Trophoblast cell (in vitro differentiated cells and primary cell): ENCODE results near the gene CLEC2A.

Source experiments
- DNase-seq, 2 donors: peaks; one replicate each; pipeline ENCODE4 v3.0.0-alpha.2; 2016
- H2AFZ ChIP-seq: 2 replicates; pipeline ENCODE4 v1.6.1; 2013; ENCODE audit warnings: low read length, moderate library complexity, mild to moderate bottlenecking; ENCODE audit not compliant: insufficient read depth, poor library complexity
- H2AK5ac ChIP-seq: 2 replicates; pipeline ENCODE4 v1.6.1; 2013; ENCODE audit warnings: mild to moderate bottlenecking, low read length
- H2BK120ac ChIP-seq: 2 replicates; pipeline ENCODE4 v1.6.1; 2013; ENCODE audit warnings: low read length, mild to moderate bottlenecking, moderate library complexity; ENCODE audit not compliant: insufficient read depth, poor library complexity
- H2BK12ac ChIP-seq: 2 replicates; pipeline ENCODE4 v1.6.1; 2013; ENCODE audit warnings: mild to moderate bottlenecking, low read length, moderate library complexity
- H2BK5ac ChIP-seq: 2 replicates; pipeline ENCODE4 v1.6.1; 2013; ENCODE audit warnings: low read length, low read depth, moderate library complexity, mild to moderate bottlenecking; ENCODE audit not compliant: poor library complexity
- H3K14ac ChIP-seq: 2 replicates; pipeline ENCODE4 v1.6.1; 2013; ENCODE audit warnings: mild to moderate bottlenecking, low read length
- H3K18ac ChIP-seq: 2 replicates; pipeline ENCODE4 v1.6.1; 2013; ENCODE audit warnings: mild to moderate bottlenecking, low read length
- H3K23ac ChIP-seq: 2 replicates; pipeline ENCODE4 v1.6.1; 2013; ENCODE audit warnings: low read length
- H3K27ac ChIP-seq: 2 replicates; pipeline ENCODE4 v1.5.1; 2013; ENCODE audit warnings: low read depth, mild to moderate bottlenecking, inconsistent platforms, low read length, moderate library complexity
- H3K27me3 ChIP-seq: 2 replicates; pipeline ENCODE4 v1.6.1; 2013; ENCODE audit warnings: inconsistent platforms, mild to moderate bottlenecking, low read length, moderate library complexity; ENCODE audit not compliant: insufficient read depth
- H3K36me3 ChIP-seq, 2 experiments: 1 replicate in 1 of 2; 2 replicates in 1 of 2; pipeline ENCODE4 v1.6.1; 2013; ENCODE audit warnings: low read length in 2 of 2, mild to moderate bottlenecking in 2 of 2, moderate library complexity in 1 of 2; ENCODE audit not compliant: insufficient read depth in 2 of 2, control insufficient read depth in 1 of 2
- H3K4ac ChIP-seq: 2 replicates; pipeline ENCODE4 v1.6.1; 2013; ENCODE audit warnings: low read depth, mild to moderate bottlenecking, low read length, moderate library complexity
- H3K4me1 ChIP-seq, 2 experiments: 1 replicate in 1 of 2; 2 replicates in 1 of 2; pipeline ENCODE4 v1.6.1; 2013; ENCODE audit warnings: low read length in 2 of 2, mild to moderate bottlenecking in 2 of 2, moderate library complexity in 1 of 2; ENCODE audit not compliant: insufficient read depth in 2 of 2, control insufficient read depth in 1 of 2
- H3K4me2 ChIP-seq: 2 replicates; pipeline ENCODE4 v1.6.1; 2013; ENCODE audit warnings: inconsistent platforms, mild to moderate bottlenecking, low read length, moderate library complexity
- H3K4me3 ChIP-seq: 2 replicates; pipeline ENCODE4 v1.5.1; 2013; ENCODE audit warnings: mild to moderate bottlenecking, low read depth, low read length, inconsistent platforms
- H3K79me1 ChIP-seq: one replicate; pipeline ENCODE4 v1.6.1; 2013; ENCODE audit warnings: low read length
- H3K79me2 ChIP-seq: 2 replicates; pipeline ENCODE4 v1.6.1; 2013; ENCODE audit warnings: low read length, mild to moderate bottlenecking; ENCODE audit not compliant: control insufficient read depth, insufficient read depth, poor library complexity
- H3K9ac ChIP-seq: 2 replicates; pipeline ENCODE4 v1.6.1; 2013; ENCODE audit warnings: mild to moderate bottlenecking, low read length
- H3K9me3 ChIP-seq: 2 replicates; pipeline ENCODE4 v1.6.1; 2013; ENCODE audit warnings: low read depth, mild to moderate bottlenecking, control low read depth, inconsistent platforms, low read length; ENCODE audit not compliant: insufficient read depth
- H4K12ac ChIP-seq: 2 replicates; pipeline ENCODE4 v1.6.1; 2013; ENCODE audit warnings: low read depth, mild to moderate bottlenecking, low read length, moderate library complexity
- H4K8ac ChIP-seq: 2 replicates; pipeline ENCODE4 v1.6.1; 2013; ENCODE audit warnings: low read depth, mild to moderate bottlenecking, low read length, moderate library complexity
- H4K91ac ChIP-seq: one replicate; pipeline ENCODE4 v1.6.1; 2013; ENCODE audit warnings: low read depth, mild to moderate bottlenecking, low read length, moderate library complexity
- WGBS: extraction: QIAGEN DNeasy Blood & Tissue Kit; methylation state at CpG from one replicate; pipeline ENCODE4 v1.1.7; 2013; ENCODE audit warnings: missing lambda C conversion rate; ENCODE audit not compliant: insufficient read length, insufficient coverage; ENCODE audit errors: extremely low coverage; 5-methylcytosine and 5-hydroxymethylcytosine counted together

CLEC2A gene

DNA sequence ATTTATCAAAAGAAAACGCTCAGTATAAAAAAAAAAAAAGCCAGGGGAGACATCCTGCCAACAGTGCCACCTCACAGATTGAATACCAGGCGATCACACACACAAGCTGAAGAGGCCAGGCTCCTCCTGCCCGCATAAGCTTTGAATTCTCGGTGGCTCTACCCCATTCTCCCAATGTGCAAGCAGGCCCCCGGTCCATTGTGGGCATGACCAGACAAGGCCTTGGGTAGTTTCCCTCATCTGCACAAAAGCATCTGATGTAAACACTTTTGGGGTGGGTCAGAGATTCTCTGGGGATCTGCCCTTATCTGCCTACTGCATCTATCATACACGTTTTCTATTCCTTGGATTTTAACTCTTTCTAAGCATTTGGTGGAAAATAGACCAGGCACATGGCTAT lies 34.6 kb downstream of the CLEC2A start:
- Histone ChIP-seq H2AFZ (no peak overlapping the region), H2BK5ac (no peak overlapping the region), H2AK5ac (no peak overlapping the region), H3K23ac (no peak overlapping the region), H3K27me3 (no peaks in the 10 kb centered on the region), H2BK12ac (no peak overlapping the region), H3K27ac (no peak overlapping the region), H3K4me3 (no peak overlapping the region), H3K9me3 (no peaks in the 10 kb centered on the region), H4K12ac (no peak overlapping the region), H3K14ac (no peak overlapping the region), H3K4me2 (no peak overlapping the region), H3K4me1 (no peaks in the 10 kb centered on the region), H3K4ac (no peak overlapping the region), H3K36me3 (no peaks in the 10 kb centered on the region), H3K18ac (no peak overlapping the region), H3K79me1 (no peaks in the 10 kb centered on the region), H4K91ac (no peak overlapping the region), H3K9ac (no peak overlapping the region), H4K8ac (no peak overlapping the region), H3K79me2 (no peaks in the 10 kb centered on the region), H2BK120ac (no peak overlapping the region)
- DNase-seq, result no peak
- WGBS, result no CpG with 5 or more reads among the region's 6 CpGs

DNA sequence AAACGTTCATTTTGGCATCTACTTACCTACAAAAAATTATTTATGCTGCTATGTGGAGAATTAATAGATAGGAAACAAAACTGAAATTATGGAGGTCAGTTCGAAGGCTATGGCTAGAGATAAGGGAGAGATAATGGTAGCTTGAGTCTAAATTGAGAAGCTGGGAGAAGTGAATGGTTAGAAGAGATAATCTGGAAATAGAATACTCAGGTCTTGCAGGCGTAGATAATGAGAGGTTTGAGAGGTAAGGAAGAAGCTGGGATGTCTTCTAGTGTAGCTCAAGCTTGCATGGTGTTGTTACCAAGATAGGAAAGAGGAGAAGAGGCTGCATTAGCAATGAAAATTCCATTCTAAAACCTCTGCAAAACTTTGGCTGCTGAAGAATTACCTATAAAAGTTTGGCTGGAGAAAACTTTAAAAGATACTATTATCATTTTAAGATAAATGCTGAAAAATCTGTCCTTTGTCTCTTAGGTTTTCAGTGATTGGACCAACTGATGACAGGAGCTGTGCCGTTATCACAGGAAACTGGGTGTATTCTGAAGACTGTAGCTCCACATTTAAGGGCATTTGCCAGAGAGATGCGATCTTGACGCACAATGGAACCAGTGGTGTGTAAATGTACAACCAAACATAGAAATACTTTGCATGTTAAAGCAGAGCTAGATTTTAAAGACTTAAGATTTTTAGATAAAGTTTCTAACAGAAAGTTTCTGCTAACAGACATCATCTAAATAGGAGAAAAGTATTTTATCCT lies 36.8 kb downstream of the CLEC2A start:
- H3K23ac ChIP-seq, result no peak overlapping the region
- no peaks in the 10 kb centered on the region for H3K9me3 ChIP-seq
- no peaks in the 10 kb centered on the region for H3K79me2 ChIP-seq
- H3K4me3 ChIP-seq, result no peak overlapping the region
- H3K4me2 ChIP-seq, result no peak overlapping the region
- no peak for DNase-seq
- no peaks in the 10 kb centered on the region for H3K27me3 ChIP-seq
- H4K8ac ChIP-seq, result no peak overlapping the region
- H3K14ac ChIP-seq, result no peak overlapping the region
- H3K18ac ChIP-seq, result no peak overlapping the region
- no peaks in the 10 kb centered on the region for H3K4me1 ChIP-seq
- no peak overlapping the region for H3K9ac ChIP-seq
- no peak overlapping the region for H4K12ac ChIP-seq
- H2AFZ ChIP-seq, result no peak overlapping the region
- H3K79me1 ChIP-seq, result no peaks in the 10 kb centered on the region
- no peak overlapping the region for H2AK5ac ChIP-seq
- no peak overlapping the region for H2BK5ac ChIP-seq
- no peaks in the 10 kb centered on the region for H3K36me3 ChIP-seq
- H3K27ac ChIP-seq, result no peak overlapping the region
- 100% methylated on average over 1 of the region's 6 CpGs for WGBS
- no peak overlapping the region for H4K91ac ChIP-seq
- H2BK120ac ChIP-seq, result no peak overlapping the region
- no peak overlapping the region for H3K4ac ChIP-seq
- no peak overlapping the region for H2BK12ac ChIP-seq

DNA sequence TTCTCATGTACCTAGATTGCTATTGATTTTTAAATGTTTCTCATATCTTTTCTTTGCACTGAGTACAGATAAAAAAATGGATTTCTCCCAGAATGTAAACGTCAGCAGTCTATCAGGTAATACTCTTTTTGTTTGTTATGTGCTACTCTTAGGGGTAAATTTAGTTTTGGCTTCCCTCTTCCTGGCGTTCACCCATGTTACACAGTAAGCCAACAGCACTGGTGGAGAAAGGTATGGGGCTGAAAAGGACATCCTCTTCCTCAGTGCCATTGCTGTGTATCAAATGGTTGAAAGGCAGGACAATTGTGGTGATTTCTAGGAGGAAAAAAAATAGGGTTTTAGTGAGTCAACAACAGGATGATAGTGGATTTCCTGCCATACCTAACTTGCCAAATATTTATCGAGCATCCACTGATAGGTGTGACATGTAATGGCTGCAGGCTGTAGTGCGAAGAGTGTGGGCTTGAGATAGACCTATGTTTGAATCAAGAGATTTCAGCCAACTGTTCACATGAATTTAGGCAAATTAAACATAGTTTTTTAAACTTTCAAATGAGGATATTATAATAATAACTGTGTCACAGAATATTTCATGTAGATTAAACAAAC lies 43.4 kb downstream of the CLEC2A start:
- Histone ChIP-seq H3K9me3 (no peaks in the 10 kb centered on the region), H2AK5ac (no peak overlapping the region), H3K4me3 (no peak overlapping the region), H3K36me3 (no peaks in the 10 kb centered on the region), H3K18ac (no peak overlapping the region), H2BK120ac (no peak overlapping the region), H3K4me2 (no peak overlapping the region), H3K4ac (no peak overlapping the region), H4K8ac (no peak overlapping the region), H3K23ac (no peak overlapping the region), H3K79me1 (no peaks in the 10 kb centered on the region), H2AFZ (no peak overlapping the region), H3K27ac (no peak overlapping the region), H3K9ac (no peak overlapping the region), H3K4me1 (no peaks in the 10 kb centered on the region), H3K27me3 (no peaks in the 10 kb centered on the region), H3K14ac (no peak overlapping the region), H2BK5ac (no peak overlapping the region), H3K79me2 (no peaks in the 10 kb centered on the region), H2BK12ac (no peak overlapping the region), H4K12ac (no peak overlapping the region), H4K91ac (no peak overlapping the region)
- no CpG with 5 or more reads among the region's 4 CpGs for WGBS
- no peak for DNase-seq

DNA sequence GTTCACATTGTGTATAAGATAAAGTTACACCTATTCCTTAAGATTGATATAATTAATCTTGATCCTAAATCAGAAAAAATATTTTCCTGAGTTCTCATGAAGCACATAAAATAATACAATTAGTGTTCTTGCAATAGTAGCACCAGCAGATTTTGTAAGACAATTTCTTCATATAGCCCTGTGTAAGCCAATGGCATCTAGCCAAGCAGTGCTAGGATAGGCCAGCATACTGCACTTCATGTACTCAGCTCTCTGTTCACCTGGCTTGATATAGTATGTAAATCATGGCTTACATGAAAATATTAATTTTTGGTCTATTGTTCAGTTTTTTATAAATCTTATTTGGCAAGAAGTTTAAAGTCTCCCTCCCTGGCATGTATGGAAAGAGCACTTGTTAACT lies 49.0 kb downstream of the CLEC2A start:
- no peak for DNase-seq
- Histone ChIP-seq H2AK5ac (no peak overlapping the region), H2BK120ac (no peak overlapping the region), H3K9ac (no peak overlapping the region), H3K27ac (no peak overlapping the region), H2BK12ac (no peak overlapping the region), H3K18ac (no peak overlapping the region), H3K9me3 (no peaks in the 10 kb centered on the region), H2BK5ac (no peak overlapping the region), H3K23ac (no peak overlapping the region), H3K79me1 (no peaks in the 10 kb centered on the region), H4K8ac (no peak overlapping the region), H3K4me1 (no peaks in the 10 kb centered on the region), H3K79me2 (no peaks in the 10 kb centered on the region), H4K12ac (no peak overlapping the region), H4K91ac (no peak overlapping the region), H2AFZ (no peak overlapping the region), H3K4me3 (no peak overlapping the region), H3K4me2 (no peak overlapping the region), H3K14ac (no peak overlapping the region), H3K27me3 (no peaks in the 10 kb centered on the region), H3K4ac (no peak overlapping the region), H3K36me3 (no peaks in the 10 kb centered on the region)
